ENCODE measurements around the gene CACNA1G. TPM values are rescaled to one million over a fixed set of nuclear protein-coding genes. Genes with fewer than 3 reads are reported as not detected.

The CACNA1G gene
- total and polyA plus RNA-seq, 9 of the 15 experiments (the other 6 are each of a cell fraction or from before 2014, with no cell fraction given): 0.01 TPM; not detected in 8

DNA sequence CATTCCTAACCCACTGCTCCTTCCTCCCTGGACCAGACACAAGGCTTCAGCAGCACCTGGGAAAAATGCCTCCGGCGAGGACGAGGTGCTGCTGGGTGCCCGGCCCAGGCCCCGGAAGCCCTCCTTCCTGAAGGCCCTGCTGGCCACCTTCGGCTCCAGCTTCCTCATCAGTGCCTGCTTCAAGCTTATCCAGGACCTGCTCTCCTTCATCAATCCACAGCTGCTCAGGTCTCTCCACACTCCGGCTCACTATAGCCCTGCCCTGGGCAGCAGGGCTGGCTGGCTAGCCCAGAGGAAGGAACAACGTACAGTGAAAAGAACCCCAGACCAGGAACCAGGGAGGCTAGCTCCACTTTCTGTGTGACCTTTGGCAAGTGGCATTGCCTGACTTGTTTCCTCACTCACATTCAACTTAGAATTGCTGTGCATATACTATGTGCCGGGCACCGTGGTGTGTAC is 100.4 kb downstream of the CACNA1G start (continued):
- TF ChIP-seq, protein P1, sequence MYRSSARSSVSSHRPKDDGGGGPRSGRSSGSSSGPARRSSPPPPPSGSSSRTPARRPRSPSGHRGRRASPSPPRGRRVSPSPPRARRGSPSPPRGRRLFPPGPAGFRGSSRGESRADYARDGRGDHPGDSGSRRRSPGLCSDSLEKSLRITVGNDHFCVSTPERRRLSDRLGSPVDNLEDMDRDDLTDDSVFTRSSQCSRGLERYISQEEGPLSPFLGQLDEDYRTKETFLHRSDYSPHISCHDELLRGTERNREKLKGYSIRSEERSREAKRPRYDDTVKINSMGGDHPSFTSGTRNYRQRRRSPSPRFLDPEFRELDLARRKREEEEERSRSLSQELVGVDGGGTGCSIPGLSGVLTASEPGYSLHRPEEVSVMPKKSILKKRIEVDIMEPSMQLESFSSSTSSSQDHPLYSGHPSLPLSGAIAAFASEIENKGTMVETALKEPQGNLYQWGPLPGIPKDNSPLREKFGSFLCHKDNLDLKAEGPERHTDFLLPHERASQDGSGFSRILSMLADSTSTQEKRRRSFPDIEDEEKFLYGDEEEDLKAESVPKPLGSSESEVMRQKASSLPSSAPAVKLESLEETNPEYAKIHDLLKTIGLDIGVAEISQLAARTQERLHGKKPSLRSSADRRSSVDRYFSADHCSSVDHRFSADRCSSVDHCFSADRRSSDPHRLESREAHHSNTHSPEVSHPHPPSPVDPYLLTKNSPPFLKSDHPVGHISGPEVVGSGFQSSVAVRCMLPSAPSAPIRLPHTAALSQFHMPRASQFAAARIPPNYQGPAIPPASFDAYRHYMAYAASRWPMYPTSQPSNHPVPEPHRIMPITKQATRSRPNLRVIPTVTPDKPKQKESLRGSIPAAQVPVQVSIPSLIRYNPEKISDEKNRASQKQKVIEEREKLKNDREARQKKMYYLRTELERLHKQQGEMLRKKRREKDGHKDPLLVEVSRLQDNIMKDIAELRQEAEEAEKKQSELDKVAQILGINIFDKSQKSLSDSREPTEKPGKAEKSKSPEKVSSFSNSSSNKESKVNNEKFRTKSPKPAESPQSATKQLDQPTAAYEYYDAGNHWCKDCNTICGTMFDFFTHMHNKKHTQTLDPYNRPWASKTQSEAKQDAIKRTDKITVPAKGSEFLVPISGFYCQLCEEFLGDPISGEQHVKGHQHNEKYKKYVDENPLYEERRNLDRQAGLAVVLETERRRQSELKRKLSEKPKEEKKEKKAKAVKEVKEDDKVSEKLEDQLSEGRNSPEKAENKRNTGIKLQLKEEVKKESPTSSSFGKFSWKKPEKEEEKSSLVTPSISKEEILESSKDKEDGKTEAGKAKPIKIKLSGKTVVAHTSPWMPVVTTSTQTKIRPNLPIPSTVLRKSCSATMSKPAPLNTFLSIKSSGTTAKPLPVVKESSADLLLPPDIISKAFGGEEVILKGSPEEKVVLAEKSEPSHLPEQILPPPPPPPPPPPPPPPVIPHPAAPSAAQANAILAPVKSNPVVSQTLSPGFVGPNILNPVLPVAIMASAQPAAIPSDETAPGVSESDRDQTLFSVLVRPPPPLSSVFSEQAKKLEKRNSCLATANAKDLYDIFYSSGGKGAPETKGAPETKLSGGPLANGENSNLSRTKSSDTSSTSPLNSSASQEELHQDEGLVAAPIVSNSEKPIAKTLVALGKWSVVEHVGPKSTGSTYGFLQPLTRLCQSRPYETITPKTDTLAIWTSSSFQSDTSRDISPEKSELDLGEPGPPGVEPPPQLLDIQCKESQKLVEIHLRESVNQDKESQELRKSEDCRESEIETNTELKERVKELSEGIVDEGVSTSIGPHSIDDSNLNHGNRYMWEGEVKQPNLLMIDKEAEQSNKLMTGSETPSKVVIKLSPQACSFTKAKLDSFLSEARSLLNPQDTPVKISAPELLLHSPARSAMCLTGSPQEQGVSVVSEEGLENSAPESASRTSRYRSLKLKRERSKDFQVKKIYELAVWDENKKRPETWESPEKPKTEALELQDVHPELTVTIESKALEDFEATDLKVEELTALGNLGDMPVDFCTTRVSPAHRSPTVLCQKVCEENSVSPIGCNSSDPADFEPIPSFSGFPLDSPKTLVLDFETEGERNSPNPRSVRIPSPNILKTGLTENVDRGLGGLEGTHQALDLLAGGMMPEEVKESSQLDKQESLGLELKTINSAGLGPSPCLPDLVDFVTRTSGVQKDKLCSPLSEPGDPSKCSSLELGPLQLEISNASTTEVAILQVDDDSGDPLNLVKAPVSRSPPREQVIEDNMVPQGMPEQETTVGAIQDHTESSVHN (IDR thresholded peaks at IDR 0.05; ENCODE audit: borderline replicate concordance in 1 of 2, low read depth in 1 of 2): no peak
- TF ChIP-seq PYGO2 (tag; IDR thresholded peaks at IDR 0.05) (0 out of 2 replicates have a peak, but pooled peaks have one; percentile 9), CHD1 (IDR thresholded peaks at IDR 0.05; ENCODE audit: low read length) (no peak), ZBTB7A (IDR thresholded peaks at IDR 0.05; ENCODE audit: borderline replicate concordance, control insufficient read depth, low read depth, low read length) (no peak), ZNF274 (IDR thresholded peaks at IDR 0.05; ENCODE audit: borderline replicate concordance, low read depth, low read length) (no peak), CAMTA2 (CRISPR knock-in tag; conservative IDR thresholded peaks at IDR 0.05) (no peak)
- TF ChIP-seq, protein P2, sequence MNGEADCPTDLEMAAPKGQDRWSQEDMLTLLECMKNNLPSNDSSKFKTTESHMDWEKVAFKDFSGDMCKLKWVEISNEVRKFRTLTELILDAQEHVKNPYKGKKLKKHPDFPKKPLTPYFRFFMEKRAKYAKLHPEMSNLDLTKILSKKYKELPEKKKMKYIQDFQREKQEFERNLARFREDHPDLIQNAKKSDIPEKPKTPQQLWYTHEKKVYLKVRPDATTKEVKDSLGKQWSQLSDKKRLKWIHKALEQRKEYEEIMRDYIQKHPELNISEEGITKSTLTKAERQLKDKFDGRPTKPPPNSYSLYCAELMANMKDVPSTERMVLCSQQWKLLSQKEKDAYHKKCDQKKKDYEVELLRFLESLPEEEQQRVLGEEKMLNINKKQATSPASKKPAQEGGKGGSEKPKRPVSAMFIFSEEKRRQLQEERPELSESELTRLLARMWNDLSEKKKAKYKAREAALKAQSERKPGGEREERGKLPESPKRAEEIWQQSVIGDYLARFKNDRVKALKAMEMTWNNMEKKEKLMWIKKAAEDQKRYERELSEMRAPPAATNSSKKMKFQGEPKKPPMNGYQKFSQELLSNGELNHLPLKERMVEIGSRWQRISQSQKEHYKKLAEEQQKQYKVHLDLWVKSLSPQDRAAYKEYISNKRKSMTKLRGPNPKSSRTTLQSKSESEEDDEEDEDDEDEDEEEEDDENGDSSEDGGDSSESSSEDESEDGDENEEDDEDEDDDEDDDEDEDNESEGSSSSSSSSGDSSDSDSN (IDR thresholded peaks at IDR 0.05; ENCODE audit: borderline replicate concordance in 1 of 2, low read depth in 2 of 2, low read length in 2 of 2): no peak
- TF ChIP-seq, protein P3, sequence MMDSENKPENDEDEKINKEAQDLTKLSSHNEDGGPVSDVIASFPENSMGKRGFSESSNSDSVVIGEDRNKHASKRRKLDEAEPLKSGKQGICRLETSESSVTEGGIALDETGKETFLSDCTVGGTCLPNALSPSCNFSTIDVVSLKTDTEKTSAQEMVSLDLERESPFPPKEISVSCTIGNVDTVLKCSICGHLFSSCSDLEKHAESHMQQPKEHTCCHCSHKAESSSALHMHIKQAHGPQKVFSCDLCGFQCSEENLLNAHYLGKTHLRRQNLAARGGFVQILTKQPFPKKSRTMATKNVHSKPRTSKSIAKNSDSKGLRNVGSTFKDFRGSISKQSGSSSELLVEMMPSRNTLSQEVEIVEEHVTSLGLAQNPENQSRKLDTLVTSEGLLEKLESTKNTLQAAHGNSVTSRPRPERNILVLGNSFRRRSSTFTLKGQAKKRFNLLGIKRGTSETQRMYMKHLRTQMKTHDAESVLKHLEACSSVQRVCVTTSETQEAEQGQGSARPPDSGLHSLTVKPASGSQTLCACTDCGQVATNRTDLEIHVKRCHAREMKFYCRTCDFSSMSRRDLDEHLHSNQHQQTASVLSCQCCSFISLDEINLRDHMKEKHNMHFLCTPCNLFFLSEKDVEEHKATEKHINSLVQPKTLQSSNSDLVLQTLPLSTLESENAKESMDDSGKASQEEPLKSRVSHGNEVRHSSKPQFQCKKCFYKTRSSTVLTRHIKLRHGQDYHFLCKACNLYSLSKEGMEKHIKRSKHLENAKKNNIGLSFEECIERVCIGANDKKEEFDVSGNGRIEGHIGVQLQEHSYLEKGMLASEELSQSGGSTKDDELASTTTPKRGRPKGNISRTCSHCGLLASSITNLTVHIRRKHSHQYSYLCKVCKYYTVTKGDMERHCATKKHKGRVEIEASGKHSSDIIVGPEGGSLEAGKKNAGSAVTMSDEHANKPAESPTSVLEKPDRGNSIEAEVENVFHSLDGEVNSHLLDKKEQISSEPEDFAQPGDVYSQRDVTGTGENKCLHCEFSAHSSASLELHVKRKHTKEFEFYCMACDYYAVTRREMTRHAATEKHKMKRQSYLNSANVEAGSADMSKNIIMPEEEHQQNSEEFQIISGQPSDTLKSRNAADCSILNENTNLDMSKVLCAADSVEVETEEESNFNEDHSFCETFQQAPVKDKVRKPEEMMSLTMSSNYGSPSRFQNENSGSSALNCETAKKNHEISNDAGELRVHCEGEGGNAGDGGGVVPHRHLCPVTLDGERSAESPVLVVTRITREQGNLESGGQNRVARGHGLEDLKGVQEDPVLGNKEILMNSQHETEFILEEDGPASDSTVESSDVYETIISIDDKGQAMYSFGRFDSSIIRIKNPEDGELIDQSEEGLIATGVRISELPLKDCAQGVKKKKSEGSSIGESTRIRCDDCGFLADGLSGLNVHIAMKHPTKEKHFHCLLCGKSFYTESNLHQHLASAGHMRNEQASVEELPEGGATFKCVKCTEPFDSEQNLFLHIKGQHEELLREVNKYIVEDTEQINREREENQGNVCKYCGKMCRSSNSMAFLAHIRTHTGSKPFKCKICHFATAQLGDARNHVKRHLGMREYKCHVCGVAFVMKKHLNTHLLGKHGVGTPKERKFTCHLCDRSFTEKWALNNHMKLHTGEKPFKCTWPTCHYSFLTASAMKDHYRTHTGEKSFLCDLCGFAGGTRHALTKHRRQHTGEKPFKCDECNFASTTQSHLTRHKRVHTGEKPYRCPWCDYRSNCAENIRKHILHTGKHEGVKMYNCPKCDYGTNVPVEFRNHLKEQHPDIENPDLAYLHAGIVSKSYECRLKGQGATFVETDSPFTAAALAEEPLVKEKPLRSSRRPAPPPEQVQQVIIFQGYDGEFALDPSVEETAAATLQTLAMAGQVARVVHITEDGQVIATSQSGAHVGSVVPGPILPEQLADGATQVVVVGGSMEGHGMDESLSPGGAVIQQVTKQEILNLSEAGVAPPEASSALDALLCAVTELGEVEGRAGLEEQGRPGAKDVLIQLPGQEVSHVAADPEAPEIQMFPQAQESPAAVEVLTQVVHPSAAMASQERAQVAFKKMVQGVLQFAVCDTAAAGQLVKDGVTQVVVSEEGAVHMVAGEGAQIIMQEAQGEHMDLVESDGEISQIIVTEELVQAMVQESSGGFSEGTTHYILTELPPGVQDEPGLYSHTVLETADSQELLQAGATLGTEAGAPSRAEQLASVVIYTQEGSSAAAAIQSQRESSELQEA (IDR thresholded peaks at IDR 0.05; ENCODE audit: low read depth): no peak
